Astrocyte of the cerebellum (primary cell): ENCODE data around the gene INTS1.

Source experiments
- DNase-seq: peaks from one replicate; pipeline ENCODE4 v3.0.0-alpha.2; 2011; ENCODE audit warnings: low read depth
- H3K4me3 ChIP-seq: 2 replicates; pipeline ENCODE4 v1.5.1; 2011; ENCODE audit warnings: mild to moderate bottlenecking, low read depth, low read length, moderate library complexity
- CTCF ChIP-seq: IDR thresholded peaks from 2 replicates; pipeline ENCODE4 v1.5.1; 2012; ENCODE audit warnings: low read length, low read depth, moderate library complexity, mild to moderate bottlenecking; ENCODE audit errors: missing control alignments
- in situ Hi-C: cut with HindIII; loops from 2 replicates; pipeline ENCODE4 v1.10.0; 2017; ENCODE audit warnings: low sequenced_read_pairs

Gene INTS1

GRCh38 chr7:1498370-1499305 is 5.6 kb downstream of the INTS1 start:
- DNase-seq = no peak
- no peak overlapping the region for H3K4me3 ChIP-seq
- no peak for TF ChIP-seq CTCF
- in situ Hi-C loops = no loop called here

- H3K4me3 ChIP-seq = no peak overlapping the region
- in situ Hi-C loops = no loop called here
- TF ChIP-seq CTCF = no peak
- DNase-seq = no peak
Observed at GRCh38 chr7:1497293-1497927, 6.8 kb downstream of the INTS1 start.

GRCh38 chr7:1496531-1497292 is 7.5 kb downstream of the INTS1 start:
- DNase-seq = no peak
- in situ Hi-C loops = no loop called here
- TF ChIP-seq CTCF = no peak
- H3K4me3 ChIP-seq = no peak overlapping the region

GRCh38 chr7:1495564-1496242 is 8.5 kb downstream of the INTS1 start:
- no peak for DNase-seq
- in situ Hi-C loops = no loop called here
- TF ChIP-seq CTCF = no peak
- H3K4me3 ChIP-seq = no peak overlapping the region

GRCh38 chr7:1494866-1495563 is 9.2 kb downstream of the INTS1 start:
- in situ Hi-C loops = no loop called here
- H3K4me3 ChIP-seq = no peak overlapping the region

More at GRCh38 chr7:1494866-1495563, 9.2 kb downstream of the INTS1 start:
- TF ChIP-seq CTCF = no peak
- DNase-seq = no peak
